ENCODE measurements around the gene ZER1.
"Not testable (repeated sequence)": the region's sequence is repeated elsewhere in the genome, so short reads cannot be mapped to it uniquely, and the experiment has no call there.

Gene ZER1

DNA sequence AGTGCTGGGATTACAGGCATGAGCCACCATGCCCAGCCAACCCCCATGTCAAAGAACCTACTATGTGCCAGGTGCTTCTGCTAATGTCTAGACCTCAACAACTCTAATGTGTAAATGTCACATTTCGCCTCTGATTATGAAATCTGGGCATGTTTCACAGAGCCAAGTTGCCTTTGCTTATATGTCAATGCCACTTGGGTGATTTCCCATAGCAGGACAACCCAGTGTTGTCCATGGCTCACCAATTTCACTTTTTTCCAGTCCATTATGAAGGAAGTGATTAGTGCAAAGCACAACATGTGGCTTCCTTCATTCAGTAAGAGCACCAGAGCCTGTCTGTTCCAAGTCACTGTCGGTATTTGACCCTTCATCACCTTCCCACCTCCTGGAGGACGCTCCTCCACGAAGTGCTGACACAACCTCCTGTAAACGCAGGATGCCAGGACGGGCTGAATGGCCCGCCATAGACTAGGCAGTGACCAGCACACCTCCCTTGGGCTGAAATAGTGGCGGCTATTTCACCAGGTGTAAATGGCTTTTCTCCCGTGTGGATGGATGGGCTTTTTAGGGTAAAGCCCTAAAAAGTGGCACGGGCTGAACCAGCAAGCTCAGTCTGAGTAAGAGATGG, 70.4 kb downstream of the ZER1 start:
- DNase-seq (ENCODE audit: extremely low spot score, insufficient read length, low read depth) (no peak), FAIRE-seq (no peak)

GRCh38 chr9:128699096-128699795, 72.5 kb downstream of the ZER1 start:
- not testable (repeated sequence) for DNase-seq (ENCODE audit: extremely low spot score, insufficient read length, low read depth); FAIRE-seq

DNA sequence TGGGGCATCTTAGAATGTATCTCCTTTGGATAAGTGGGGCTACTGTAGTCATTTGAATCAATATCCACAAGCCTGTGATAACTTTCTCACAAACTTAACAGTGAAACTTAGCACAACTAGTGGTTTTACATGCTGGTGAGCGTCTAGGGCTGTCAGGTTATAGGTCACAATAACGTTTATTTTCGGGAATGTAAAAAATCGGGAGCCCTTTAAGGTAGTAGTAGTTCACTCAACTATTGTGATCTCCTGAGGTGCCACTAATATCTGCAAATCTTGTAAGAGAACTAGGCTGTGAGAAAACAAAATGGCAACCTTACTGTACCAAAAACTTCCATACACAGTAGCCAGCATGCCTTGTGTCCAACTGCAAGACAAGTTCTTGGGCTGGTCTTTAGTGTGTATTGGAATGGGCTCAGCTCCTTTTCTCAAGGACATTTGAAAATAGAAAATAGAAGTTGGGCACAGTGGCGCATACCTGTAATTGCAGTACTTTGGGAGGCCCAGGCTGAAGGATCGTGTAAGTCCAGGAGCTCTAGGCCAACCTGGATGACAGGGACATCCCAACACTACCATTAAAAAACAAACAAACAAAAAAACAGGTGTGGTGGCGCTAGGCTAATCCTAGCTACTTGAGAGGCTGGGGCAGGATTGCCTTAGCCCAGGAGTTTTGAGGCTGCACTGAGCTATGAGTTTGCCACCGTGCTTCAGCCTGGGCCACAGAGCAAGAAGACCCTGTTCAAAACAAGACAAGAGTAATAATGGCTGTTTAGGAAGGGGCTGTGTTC, 74.6 kb downstream of the ZER1 start:
- no peak for FAIRE-seq
- DNase-seq (ENCODE audit: extremely low spot score, insufficient read length, low read depth): no peak

- FAIRE-seq: no peak
- no peak for DNase-seq (ENCODE audit: extremely low spot score, insufficient read length, low read depth)
These were observed 77.4 kb downstream of the ZER1 start for GRCh38 chr9:128694344-128694743.

- FAIRE-seq; DNase-seq (ENCODE audit: extremely low spot score, insufficient read length, low read depth): not testable (repeated sequence)
These were observed 78.0 kb downstream of the ZER1 start for GRCh38 chr9:128693738-128694137.

- DNase-seq (ENCODE audit: extremely low spot score, insufficient read length, low read depth) (no peak), FAIRE-seq (no peak)
These were observed 81.1 kb downstream of the ZER1 start for GRCh38 chr9:128690684-128691034.

DNA sequence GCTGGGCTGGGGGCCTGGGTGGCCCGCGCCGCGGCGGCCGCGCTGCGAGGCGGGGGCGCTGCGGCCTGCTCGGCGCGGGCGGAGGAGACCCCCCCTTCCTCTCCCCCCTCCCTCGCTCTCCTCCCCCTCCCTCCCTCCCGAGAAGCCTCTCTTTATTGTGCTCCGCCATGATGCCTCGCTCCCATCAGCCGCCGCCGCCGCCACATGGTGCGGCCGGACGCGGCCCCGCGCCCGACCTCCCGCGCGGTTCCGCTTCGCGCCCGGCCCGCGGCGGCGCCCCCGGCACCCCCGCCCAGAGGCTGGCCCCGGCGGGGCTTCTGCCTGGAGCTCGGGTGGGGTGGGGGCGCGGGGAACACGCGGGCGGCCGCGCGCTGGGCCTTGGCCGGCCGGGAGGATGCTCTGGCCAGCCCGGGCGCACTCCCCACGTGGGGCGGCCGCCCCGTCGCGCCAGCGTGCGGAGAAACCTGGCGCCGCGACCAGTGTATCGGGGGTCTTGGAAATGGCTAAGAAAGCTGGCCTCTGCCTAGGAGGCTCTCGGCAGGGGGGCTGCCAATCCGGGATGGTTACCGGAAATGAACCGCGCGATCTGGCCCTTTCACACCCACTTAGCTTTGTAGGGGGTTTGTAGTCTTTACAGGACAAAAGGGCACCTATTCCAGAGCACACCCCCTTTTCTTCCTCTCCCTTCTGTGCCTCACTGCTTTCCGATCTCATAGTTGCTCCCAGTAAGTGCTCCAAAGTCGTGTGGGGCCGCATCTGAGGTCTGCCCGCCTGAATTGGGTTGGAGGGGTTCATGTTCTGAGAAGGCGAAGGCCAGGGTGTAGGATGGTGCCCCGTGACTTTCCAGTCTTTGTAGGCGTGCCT, 81.7 kb downstream of the ZER1 start:
- FAIRE-seq (no peak), DNase-seq (ENCODE audit: extremely low spot score, insufficient read length, low read depth) (no peak)

- FAIRE-seq (no peak), DNase-seq (ENCODE audit: extremely low spot score, insufficient read length, low read depth) (no peak)
These were observed 82.4 kb downstream of the ZER1 start for GRCh38 chr9:128689293-128689774.

DNA sequence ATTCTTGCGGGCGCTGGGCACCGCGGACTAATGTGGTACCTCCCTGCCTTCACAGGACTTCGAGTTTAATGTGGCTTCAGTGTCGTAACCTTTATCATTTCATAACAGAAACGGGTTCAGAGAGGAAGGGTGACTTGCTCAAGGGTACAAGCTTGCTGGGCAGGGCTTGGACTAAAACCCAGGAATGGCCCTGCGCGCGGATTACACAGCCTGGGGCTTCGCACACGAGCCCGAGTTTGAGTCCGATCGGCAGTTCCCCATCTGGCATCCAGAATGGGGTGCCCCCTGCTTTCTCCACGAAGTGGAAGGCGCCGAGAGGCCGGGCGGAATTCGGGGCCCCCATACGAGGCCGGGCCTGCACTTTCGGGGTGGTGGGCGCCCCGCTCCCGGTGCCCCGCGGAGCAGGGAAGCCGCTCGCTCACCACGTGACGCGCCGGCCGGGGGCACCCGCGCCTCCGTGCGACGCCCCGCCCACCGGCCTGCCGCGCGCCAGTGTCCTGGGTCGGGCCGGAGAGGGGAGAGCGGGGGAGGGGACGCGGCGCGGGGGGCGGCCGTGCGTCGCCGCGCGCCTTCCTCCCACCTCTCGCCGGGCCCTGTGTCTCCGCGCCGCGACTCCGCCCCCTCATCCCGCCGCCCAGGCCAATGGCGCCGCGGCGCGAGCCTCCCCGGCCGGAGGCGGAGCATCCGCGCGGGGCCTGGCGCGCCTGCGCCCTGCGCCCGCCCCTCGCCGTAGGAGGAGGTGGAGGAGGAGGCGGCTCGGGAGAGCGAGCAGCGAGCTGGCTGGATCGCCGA, 83.0 kb downstream of the ZER1 start, which contains the start of gene SET:
Gene SET (plus strand): TSS at position 722 of the 792 bp plus-strand sequence. CDS start 361 bp downstream, outside the sequence.
- DNase-seq (ENCODE audit: extremely low spot score, insufficient read length, low read depth) (peak; percentile 94), FAIRE-seq (peak; percentile 89)

- no peak for FAIRE-seq
- DNase-seq (ENCODE audit: extremely low spot score, insufficient read length, low read depth): no peak
These were observed 84.3 kb downstream of the ZER1 start for GRCh38 chr9:128687453-128687852.

GRCh38 chr9:128685636-128686489, 85.9 kb downstream of the ZER1 start:
- FAIRE-seq (peak; percentile 62), DNase-seq (ENCODE audit: extremely low spot score, insufficient read length, low read depth) (no peak)

DNA sequence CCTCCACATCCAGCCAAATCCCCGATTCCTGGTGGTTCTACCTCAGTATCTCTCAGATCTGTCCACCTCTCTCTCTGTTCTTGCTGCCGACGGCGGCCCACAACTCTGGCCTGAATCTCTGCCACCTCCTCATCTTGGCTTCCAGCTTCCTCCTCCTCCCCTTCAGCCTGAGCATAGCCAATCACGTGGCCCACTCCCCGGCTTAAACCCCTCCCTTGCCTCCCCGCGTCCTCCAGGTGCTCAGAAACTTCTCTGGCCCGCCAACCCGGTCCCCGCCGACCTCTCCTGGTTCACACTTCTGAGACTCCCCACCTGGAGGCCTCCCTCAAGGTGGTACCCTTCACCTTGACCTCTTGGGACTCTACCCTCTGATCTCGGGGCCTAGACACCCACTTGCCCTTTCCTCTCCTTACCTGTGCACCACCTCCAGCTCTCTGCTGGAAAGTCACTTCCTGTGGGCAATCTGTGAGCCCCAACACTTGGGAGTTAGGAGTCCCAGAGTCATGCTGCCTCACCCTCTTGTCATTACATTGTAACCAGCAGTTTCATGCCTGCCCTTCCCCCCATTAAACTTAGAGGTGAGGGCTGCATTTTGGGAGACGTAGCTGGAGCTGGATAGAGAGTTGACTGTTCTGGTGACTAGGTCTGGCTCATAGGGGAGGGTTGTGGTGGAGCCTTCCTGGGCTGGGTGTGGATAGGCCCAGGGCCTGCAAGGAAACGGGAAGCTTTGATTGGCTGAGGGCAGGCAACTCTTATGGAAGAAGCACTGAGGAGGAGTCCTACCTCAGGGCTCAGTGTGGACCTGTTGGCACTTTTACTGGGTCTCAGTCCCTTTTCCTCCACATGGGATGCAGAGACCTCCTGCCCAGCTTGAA, 87.2 kb downstream of the ZER1 start:
- DNase-seq (ENCODE audit: extremely low spot score, insufficient read length, low read depth): peak; percentile 67
- FAIRE-seq: peak; percentile 90

GRCh38 chr9:128684065-128684324, 87.7 kb downstream of the ZER1 start:
- FAIRE-seq (no peak), DNase-seq (ENCODE audit: extremely low spot score, insufficient read length, low read depth) (no peak)

GRCh38 chr9:128683340-128684064, 88.2 kb downstream of the ZER1 start:
- no peak for DNase-seq (ENCODE audit: extremely low spot score, insufficient read length, low read depth)
- peak; percentile 59 for FAIRE-seq

Data from GM18507 (cell line).